Uterine smooth muscle cell (primary cell): ENCODE measurements around the gene OR2T33. TPM values are rescaled to one million over a fixed set of nuclear protein-coding genes. Genes with fewer than 3 reads are reported as not detected.

ENCODE experiments used
- total RNA-seq: library from RNA; depleted of rRNA; stranded (reverse); fragments of >200 nt; gene quantifications from 2 replicates; pipeline ENCODE4 v1.2.3, GENCODE V29; 2014

Gene OR2T33, protein sequence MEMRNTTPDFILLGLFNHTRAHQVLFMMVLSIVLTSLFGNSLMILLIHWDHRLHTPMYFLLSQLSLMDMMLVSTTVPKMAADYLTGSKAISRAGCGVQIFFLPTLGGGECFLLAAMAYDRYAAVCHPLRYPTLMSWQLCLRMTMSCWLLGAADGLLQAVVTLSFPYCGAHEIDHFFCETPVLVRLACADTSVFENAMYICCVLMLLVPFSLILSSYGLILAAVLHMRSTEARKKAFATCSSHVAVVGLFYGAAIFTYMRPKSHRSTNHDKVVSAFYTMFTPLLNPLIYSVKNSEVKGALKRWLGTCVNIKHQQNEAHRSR
- not detected in 2 replicates for total RNA-seq

GRCh38 chr1:248277876-248278275 lies at the start of gene OR2T33:
Gene OR2T33, minus strand, starts transcription at chr1:248277976. Its CDS starts 4,162 bp downstream, at chr1:248273814.

DNA sequence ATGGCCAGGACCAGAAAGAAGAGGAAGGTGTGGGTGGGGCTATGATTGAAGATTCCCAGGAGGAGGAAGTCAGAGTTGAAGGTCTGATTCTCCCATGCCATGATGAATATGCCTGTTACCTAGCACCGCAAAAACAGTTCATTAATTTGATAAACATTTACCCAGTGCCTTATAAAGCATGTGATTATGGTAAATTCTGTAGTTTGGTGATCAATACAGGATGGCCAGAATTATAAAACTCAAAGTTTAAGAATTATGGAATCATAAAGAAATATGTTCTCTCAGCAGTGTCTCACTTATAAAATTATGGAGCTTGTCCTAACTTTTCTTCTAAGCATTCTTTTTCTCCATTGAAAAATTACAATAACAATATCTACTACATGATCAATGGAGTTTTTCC lies 46.7 kb upstream of the OR2T33 start, which contains the start of gene OR2M7:
OR2M7 (minus strand) TSS at position 101 of the 400 bp plus-strand sequence; CDS start at position 101, 0 bp downstream.

GRCh38 chr1:248303324-248303723 lies 25.5 kb upstream of the OR2T33 start, which contains the start of gene OR2T12:
Gene OR2T12, minus strand, starts transcription at chr1:248303424. Its CDS starts 7,846 bp downstream, at chr1:248295578.

GRCh38 chr1:248231117-248231516 lies 46.7 kb downstream of the OR2T33 start, which contains the start of gene OR2M4:
Gene OR2M4, plus strand, starts transcription at chr1:248231417. Its CDS starts 7,512 bp downstream, at chr1:248238929.

Other genes with a start within 250 kb of the OR2T33 start
- under 0.01 TPM in 1 of 2 replicates, not detected in the other for gene OR2L2, start 247.9 kb downstream of the OR2T33 start, total RNA-seq
- gene OR2L3, start 231.1 kb downstream of the OR2T33 start, total RNA-seq = 0.11 and 0.12 TPM in 2 replicates
- not detected in 2 replicates for gene OR2L13, start 182.8 kb downstream of the OR2T33 start, total RNA-seq
- gene OR2M5, start 132.8 kb downstream of the OR2T33 start, total RNA-seq = not detected in 2 replicates
- not detected in 2 replicates for gene OR2M2, start 103.2 kb downstream of the OR2T33 start, total RNA-seq
- not detected in 2 replicates for gene OR2M3, start 80.7 kb downstream of the OR2T33 start, total RNA-seq
- not detected in 2 replicates for gene OR2M4, start 46.6 kb downstream of the OR2T33 start, total RNA-seq
- gene OR2T12, start 25.4 kb upstream of the OR2T33 start, total RNA-seq = not detected in 2 replicates
- not detected in 2 replicates for gene OR2M7, start 46.6 kb upstream of the OR2T33 start, total RNA-seq
- gene OR14C36, start 70.8 kb upstream of the OR2T33 start, total RNA-seq = not detected in 2 replicates
- not detected in 2 replicates for gene OR2T4, start 83.7 kb upstream of the OR2T33 start, total RNA-seq
- not detected in 2 replicates for gene OR2T6, start 97.8 kb upstream of the OR2T33 start, total RNA-seq
- gene OR2T1, start 125.1 kb upstream of the OR2T33 start, total RNA-seq = not detected in 2 replicates
- not detected in 2 replicates for gene OR2T2, start 167.7 kb upstream of the OR2T33 start, total RNA-seq
- gene OR2T3, start 195.4 kb upstream of the OR2T33 start, total RNA-seq = not detected in 2 replicates
- not detected in 2 replicates for gene OR2T5, start 210.6 kb upstream of the OR2T33 start, total RNA-seq
- not detected in 2 replicates for gene OR2G6, start 230.1 kb upstream of the OR2T33 start, total RNA-seq